ENCODE data around the gene ERBB2.

ERBB2 gene

DNA sequence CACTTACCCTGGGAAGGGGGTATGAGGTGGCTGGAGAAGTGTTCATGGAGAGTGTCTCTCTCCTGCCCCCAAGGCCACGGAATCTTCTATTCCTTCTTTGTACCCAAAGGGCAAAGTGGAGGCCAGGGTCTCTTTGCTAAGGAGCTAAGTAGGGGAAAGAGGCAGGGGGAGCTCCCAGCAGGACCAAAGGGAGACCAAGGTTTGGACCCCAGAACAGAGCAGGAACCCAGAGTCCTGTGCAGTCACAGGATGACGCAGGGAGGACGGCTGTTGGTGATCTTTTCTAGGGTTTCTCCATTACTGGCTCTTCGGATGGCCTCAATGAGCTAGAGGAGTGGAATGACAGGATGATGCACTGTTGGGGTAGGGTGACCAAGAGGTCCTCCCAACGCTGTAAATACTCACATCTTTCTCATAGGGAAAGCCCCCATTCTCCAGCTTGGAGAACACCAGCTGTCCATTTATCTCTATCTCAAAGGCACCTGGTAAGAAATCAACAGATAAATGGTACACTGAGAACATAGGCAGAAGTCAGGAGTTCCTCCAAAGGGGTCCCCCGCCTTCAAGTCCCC, 29.5 kb downstream of the ERBB2 start:
- no peak for DNase-seq

DNA sequence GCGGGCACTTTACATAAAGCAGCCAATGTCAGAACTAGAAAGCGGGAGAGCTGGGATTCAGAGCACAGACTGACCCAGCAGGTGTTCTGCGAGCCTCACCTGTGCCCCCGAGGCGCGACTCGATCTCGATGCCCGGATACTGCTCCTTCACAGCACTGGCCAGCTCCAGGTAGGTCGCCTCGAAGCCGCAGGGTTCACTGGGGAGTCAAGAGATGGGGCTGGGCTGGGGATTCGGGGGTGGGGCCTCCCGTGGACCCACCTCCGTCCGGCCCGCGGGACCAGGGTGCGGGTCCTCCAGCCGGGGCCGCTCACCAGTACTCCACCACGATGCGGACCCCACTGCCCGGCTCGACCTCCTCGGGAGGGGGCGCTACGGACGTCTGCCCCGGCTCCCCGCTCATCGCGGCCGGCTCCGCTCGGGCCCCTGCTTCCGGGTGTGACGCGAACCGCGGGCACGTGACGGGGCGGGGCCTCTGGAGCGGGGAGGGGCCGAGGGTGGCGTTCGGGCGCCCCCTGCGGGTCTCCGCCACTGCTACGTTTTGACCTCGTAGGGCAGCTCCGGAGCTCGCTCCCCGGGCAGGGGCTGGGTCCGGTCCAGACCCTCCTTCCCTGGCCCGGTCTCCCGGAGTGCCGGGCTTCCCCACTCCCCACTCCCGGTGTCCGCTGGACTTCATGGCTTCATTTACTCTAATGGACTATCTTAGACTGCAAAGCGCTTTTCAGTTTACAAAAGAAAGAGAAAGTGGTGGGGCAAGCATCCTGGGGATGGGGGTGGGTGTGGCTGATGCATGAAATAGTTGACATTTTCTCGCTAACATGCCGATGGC, 30.4 kb downstream of the ERBB2 start, which contains the start of gene MIEN1:
TSS of gene MIEN1 (minus strand) at position 438 of the 827 bp plus-strand sequence. CDS start at position 401, 37 bp downstream.
- DNase-seq: peak; percentile 89 to 94

DNA sequence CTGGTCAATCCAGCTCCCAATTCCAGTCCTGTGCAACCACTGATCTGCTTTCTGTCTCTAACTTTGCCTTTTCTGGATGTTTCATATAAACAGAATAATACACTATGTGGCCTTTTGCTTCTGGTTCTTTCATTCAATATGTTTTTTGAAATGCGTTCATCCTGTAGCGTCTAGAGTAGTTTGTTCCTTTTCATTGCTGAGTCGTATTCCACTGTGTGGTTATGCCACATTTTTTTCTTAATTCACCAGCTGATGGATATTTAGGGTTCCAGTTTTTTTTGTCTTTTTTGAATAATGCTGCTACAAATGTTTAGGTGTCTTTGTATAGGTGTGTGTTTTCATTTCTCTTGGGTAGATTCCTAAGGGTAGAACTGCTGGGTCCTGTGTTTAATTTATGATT, 32.7 kb downstream of the ERBB2 start:
- DNase-seq: no peak

DNA sequence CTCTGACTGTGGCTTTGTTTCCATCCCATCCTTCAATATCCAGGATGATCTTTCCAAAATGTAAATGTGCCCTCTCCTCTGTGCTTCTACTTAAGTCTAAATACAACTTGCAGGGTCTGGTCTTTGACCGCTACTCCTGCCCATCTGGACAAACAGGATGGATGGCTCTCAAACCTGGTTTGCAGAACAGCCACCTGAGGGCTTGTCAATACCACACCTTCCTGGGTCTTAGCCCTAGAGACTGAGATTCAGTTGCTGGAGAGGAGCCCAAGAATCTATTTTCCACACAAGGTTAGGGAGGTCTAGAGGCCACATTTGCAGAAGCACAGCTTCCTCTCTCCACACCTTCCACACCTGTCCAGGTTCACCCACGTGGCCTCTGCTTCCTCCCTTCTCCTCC, 36.0 kb downstream of the ERBB2 start:
- no peak for DNase-seq

DNA sequence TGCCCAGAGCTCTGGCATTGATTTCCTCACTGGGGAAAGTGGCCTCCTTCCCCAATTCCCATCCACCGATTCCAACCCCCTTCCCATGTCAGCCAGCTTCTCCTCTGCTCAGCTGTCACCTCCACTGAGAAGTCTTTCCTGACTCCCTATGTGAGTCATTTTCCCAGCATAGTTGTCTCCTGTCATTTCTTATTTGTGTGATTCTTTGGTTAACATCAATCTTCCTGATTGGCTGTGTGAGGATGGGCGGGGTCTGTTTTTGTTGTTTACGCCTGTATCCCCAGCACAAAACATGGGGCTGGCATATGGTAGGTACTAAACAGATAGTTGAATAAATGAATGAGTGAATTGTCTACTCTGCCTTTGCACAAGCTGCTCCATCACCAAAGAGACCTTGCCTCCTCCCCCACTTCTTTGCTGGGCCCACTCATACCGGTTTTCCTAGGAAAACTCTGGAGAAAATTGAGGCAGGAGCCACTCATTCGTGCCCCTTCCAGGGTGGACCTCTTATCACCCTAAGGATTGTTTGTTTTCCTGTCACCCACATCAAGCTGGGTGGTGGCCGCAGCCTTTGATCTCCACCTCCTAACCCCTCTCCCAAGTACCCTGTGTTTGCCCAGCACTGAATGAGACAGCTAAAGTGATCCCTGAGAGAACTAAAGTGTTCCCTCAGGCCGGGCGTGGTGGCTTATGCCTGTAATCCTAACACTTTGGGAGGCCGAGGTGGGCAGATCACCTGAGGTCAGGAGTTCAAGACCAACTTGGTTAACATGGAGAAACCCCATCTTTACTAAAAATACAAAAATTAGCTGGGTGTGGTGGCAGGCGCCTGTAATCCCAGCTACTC, 36.7 kb downstream of the ERBB2 start:
- DNase-seq: no peak

DNA sequence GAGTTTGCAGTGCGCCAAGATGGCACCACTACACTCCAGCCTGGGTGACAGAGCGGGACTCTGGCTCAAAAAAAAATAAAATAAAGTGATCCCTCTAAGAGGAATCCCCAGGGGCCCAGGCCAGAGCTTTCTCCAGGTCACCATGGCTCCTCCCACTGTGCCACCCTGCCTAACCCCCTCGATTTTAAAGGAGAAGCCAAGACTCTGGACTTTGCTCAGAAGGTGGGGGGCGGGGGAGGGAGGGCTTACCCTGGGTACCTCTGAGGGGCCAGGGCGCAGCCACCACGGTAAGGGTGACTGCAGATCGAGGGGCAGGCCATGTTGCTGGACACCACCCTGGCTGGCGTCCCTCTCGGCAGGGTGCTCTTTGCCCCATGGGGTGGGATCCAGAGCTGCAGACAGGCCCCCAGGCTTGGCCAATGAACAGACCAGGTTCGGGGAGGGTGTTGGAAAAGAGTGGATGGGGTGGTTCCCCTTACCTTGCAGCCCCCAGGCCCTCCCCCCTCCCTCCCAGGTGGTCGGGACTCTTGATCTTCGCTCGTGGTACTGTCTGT, 37.4 kb downstream of the ERBB2 start:
- no peak for DNase-seq

DNA sequence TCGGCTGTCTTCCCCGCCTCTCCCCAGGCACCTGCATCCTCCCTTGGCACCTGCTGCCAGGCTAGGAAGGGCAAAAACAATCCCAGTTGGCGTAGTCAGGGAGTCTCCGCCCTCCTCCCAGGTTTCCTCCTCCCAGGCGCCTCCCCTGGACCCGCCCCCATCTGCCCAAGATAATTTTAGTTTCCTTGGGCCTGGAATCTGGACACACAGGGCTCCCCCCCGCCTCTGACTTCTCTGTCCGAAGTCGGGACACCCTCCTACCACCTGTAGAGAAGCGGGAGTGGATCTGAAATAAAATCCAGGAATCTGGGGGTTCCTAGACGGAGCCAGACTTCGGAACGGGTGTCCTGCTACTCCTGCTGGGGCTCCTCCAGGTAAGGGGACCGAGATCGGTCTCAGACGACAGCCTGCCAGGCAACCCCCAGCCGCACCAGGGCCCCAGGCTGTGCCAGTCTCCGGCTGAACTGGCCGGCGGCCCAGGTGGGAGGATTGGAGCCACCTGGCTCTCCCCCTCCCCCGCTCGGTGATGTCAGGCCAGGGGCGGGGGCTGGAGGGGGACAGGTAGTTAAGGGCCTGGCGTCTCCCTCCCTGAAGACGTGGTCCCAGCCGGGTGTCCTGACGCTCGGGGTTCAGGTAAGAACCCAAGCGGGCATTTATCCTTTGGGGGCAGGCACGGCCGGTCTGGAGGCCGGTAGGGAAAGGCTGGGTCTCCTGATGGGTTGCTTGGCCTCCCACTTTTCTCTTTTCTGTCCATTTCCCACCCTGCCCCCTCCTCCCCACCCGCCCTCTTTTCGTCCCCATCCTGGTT, 38.1 kb downstream of the ERBB2 start, which contains the start of gene GRB7:
TSS of gene GRB7 (plus strand) at position 179 of the 808 bp plus-strand sequence. CDS start 4,364 bp downstream, outside the sequence.
- DNase-seq: no peak

DNA sequence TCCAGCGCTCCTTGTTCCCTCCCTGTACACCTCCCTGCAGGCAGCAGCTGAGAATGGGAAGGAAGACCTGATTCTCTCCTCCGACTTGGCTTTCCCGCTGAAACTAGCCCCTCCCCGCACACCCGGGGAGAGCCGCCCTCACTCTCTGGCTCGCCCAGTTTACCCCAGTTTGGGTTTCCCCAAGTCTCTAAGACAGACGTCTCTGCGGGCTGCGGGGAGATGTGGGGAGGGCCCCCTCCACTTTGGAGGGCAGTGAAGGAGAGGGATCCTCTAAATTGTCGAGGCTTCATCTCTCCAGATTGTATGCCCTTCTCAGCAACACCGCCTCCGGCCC, 38.7 kb downstream of the ERBB2 start:
- DNase-seq: peak; percentile 47 to 62

DNA sequence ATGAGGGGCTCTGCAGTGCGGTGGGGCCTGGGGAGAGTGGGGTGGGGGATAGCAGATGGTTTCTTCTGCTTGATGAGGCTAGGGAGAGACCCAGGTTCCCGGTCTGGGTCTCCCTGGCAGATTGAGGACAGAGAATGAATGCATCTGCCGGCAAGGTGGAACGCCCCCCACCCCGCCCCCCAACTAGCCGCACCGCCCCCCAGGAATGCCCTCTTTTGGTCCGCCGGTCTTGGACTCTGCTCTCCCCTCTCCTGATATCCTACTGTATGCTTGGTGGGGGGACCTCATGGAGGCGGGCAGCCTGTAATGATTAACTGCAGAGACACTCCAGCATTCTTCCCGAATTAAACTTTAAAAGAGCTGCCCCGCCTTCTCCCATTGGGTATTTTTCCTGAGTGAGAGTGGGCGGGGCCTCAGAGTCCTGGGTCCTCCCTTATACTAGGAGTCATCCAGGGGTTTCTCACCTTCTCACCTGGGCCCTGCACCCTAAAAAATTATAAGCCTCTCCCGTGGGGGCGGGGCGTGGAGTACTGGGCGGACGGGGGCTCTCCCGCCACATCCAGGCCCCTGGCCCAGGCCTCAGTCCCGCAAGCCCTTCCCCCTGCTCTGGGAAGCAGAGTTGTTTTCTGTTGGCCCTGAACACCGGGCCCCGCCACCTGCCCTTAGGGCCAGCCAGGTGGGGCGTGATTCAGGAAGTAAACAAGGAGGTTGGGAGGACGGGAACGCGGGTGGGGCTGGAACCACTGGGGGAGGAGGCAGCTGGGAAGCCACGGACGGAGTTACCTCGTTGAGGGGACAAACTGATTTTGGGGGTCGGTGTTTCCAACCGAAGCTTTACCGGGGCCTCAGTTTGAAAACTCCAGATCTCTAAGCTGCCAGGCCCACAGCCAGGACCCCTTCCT, 39.4 kb downstream of the ERBB2 start:
- DNase-seq: no peak

DNA sequence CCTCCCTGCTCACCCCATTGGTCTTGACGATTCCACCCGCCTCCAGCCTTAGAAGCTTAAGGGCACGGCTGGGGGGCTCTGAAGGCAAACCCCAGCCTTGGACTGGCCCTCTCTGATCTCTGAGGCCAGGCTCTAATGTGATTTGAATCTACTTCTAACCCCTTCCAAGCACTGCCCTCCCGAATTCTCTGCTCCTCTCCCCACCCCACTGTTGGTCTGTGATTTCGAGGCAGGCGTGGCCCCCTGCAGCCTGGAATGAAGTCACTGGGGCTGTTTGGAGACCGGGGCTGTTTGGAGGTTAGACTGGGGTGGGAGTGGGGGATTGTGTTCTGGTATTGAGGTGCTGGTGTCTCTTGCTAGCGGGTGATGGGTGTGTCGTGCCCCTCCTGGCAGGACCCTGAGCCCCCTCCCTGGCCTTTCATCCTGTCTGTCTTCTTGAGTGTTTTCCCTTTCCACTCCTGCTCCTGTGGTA, 40.1 kb downstream of the ERBB2 start:
- DNase-seq: no peak

DNA sequence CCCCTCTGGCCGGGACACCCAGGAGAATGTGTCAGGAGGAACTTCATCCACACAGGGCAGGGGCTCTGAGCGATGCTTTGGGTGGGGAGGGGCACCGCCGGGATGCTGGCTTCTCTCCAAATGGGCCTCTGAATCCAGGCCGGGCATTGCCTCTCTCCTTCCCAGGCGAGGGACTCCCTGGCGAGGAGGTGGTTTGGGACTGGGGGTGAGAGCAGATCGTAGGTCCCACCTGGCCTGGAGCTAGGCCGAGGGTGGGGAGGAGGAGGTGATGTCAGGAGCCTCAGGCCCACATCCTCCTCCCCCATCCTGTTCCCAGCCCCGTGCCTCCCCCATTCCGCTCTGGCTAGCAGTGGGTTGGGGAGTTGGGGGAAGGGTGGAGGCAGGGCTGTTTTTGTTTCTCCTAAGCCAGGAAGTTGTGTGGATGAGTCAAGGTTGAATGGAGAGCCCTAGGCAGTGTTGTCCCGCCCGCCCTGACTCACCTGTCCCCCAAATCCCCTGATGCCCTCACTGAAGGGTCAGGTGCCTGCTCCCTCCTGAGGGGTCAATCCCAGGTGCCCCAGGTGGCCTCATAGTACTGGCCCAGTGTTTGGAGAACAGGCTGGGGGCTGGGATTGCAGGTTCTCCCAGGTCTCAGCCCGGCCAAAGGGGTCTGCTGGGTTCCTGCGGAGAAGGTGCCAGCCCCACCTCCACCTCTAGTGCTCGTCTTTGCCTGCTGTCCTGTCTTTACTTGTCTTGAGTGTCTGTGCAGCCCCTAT, 40.7 kb downstream of the ERBB2 start:
- DNase-seq: no peak

DNA sequence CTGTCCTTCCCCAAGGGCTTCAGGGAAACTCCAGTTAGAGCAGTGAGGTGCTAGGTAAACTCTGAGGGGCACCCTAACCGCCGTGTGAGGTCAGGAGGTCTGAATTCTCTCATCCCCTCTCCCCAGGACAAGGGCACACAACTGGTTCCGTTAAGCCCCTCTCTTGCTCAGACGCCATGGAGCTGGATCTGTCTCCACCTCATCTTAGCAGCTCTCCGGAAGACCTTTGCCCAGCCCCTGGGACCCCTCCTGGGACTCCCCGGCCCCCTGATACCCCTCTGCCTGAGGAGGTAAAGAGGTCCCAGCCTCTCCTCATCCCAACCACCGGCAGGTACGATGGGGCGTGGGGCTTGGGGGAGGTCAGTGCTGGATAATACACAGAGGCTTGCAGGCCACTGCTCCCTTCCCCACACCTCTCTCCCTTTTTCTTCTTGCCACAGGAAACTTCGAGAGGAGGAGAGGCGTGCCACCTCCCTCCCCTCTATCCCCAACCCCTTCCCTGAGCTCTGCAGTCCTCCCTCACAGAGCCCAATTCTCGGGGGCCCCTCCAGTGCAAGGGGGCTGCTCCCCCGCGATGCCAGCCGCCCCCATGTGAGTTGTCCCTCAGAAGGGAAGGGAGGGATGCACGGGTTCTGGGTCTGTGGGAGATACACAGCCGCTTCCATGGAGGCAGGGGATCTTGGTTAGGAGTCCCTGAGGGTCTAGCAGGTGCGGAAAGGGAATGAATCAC, 42.4 kb downstream of the ERBB2 start:
- DNase-seq: no peak

DNA sequence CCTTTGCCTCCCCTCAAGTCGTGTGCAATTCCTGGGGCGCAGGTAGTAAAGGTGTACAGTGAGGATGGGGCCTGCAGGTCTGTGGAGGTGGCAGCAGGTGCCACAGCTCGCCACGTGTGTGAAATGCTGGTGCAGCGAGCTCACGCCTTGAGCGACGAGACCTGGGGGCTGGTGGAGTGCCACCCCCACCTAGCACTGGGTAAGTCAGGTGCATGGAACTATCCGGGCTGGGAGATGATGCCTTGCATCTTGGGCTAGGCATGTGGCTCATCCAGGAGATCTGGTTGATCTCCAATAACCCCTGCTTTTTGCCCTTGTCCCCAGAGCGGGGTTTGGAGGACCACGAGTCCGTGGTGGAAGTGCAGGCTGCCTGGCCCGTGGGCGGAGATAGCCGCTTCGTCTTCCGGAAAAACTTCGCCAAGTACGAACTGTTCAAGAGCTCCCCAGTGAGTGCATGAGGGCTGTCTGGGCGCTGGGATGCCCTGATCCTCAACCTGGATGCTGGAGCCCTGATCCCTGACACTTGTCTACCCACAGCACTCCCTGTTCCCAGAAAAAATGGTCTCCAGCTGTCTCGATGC, 43.1 kb downstream of the ERBB2 start:
- no peak for DNase-seq

DNA sequence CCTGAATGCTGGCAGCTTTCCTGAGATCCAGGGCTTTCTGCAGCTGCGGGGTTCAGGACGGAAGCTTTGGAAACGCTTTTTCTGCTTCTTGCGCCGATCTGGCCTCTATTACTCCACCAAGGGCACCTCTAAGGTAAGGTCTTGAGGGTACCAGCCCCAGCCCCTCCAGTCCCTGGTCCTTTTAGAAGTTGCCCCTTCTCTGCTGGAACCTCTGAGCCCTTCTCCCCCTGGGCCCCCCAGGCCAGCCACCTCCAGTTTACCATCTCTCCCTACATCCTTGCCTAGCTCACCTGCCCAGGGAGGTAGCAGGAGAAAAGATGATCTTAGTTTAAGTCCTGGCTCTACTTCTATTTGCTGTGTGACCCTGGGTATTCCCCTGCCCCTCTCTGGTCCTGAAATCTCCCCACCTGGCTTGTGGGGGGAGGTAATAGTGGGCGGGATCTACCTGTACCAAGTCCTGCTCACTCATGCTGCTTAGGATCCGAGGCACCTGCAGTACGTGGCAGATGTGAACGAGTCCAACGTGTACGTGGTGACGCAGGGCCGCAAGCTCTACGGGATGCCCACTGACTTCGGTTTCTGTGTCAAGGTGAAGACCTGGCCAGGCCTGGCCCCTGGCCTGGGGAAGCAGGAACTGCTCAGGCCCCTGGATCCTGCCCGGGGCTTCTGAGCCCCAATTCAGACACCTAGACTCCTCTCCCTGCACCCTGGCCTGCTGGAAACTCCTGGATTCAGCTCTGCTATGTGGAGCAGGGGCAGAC, 44.4 kb downstream of the ERBB2 start:
- no peak for DNase-seq

DNA sequence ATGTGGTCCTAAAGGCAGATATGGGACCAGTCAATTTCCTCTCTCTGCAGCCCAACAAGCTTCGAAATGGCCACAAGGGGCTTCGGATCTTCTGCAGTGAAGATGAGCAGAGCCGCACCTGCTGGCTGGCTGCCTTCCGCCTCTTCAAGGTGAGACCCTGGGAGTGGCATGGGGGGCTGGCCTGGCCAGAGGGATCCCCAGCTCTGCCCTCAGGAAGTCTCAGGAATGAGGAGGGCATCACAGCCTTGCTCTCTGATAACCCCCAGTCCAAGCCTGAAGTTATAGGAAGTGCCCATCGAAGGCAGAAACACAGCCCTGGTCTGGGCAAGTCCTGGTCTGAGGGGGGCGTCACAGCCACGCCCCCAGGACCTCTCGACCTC, 45.0 kb downstream of the ERBB2 start:
- DNase-seq: no peak

DNA sequence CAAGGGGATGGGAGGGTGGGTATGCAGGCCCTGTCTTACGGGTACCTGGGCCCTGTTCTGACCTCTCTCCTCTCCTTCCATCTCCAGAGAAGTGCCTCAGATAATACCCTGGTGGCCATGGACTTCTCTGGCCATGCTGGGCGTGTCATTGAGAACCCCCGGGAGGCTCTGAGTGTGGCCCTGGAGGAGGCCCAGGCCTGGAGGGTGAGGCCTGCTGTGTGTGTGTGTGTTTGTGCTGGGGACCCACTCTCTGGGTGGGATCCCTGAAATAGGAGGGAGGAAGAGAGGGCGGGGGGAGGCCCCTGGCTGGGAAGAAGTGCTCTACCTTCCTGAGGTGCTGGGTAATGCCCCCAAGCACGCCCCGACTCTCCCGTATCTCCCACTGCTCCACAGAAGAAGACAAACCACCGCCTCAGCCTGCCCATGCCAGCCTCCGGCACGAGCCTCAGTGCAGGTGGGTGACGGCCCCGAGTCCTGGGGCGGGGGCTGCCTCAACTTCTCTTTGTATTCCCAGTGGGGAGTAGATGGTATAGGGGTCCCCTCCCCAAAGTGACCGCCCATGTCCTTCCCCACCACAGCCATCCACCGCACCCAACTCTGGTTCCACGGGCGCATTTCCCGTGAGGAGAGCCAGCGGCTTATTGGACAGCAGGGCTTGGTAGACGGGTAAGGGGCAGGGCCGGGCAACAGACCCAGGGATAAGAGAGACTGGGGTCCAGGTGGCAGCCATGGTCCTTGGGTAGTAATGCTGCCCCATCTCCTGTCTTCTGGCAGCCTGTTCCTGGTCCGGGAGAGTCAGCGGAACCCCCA, 45.7 kb downstream of the ERBB2 start:
- DNase-seq: no peak

DNA sequence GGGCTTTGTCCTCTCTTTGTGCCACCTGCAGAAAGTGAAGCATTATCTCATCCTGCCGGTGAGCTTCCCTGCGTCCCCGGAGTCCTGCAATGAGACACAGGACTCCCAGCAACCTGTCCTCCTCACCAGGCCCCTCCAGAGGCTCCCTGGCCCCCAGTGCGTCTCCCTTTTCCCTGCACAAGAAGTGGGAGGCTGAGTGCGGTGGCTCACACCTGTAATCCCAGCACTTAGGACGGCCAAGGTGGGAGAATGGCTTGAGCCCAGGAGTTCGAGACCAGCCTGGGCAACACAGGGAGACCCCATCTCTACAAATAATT, 46.2 kb downstream of the ERBB2 start:
- no peak for DNase-seq

DNA sequence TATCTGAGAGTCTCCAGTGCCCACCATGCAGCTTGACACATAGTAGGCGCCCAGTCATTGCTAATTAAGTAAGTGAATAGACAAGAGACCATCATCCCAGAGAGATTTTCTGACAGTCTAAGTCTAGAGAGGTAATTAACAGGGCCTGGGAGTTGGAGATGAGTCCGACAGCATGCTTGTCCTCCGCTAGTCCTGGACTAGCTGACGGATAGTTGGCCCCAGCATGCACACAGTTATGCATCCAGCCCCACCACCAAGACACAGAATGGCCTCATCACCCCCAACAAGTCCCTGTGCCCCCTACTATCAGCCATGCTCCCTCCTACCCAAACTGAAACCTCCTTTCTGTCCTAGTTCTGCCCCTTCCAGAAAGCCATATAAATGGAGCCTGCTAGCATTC, 47.9 kb downstream of the ERBB2 start:
- no peak for DNase-seq
